Stimulated activated CD4-positive, alpha-beta T cell treated with anti-CD3 and anti-CD28 coated beads, Interleukin-4, amount 100 ng/mL, for 4 hours (primary cell): ENCODE data around the gene NCKAP5.

Experiments used
- DNase-seq, 2 experiments: peaks; one replicate each; pipeline ENCODE4 v3.0.0-alpha.2; 2020

The NCKAP5 gene

DNA sequence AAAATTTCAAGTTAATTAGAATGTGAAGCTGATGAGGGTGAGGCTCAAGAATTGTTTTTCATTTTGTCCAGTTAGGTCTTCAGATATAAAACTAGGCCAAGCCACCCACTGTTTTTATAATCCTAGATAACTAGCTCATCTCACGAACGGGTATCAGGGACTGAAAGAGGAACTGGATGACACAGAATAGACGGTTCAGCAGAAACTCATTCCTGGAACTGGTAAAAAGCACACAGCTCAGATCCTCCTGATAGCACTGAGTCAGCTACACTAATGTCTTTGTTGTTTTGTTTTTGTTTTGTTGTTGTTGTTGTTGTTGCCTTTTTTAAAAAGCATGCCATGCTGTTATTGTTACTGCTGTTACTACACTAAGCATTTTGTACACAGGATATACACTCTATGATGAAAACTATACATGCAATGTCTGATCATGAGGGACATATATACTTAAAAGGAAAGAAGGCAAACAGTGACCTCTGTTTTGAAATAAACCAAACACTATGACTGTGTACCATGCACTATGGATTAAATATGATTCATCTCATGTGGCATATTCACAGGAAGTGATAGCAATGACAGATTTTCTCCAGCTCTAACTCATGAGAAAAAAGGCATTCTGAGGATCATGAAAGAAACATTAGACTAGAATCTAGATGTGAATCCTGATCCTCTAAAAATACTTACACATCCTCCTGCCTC, 437.6 kb downstream of the NCKAP5 start:
- DNase-seq: no peak

DNA sequence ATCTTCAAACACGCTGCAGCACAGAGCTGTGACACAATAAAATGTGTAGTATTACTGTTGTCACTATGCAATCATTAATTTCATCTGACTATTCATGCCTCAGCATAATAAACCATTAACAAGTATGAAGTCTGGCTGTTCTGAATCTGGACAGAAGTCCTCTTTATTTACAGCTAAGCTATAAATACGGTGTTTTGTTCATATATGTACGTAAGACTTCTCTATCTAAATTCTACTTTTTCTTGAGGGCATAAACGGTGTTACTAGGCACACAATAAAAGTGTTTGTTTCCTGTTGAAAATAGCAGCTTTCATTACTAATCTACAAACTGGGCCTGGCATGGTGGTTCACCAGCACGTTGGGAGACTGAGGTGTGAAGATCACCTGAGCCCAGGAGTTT, 443.8 kb downstream of the NCKAP5 start:
- no peak for DNase-seq

DNA sequence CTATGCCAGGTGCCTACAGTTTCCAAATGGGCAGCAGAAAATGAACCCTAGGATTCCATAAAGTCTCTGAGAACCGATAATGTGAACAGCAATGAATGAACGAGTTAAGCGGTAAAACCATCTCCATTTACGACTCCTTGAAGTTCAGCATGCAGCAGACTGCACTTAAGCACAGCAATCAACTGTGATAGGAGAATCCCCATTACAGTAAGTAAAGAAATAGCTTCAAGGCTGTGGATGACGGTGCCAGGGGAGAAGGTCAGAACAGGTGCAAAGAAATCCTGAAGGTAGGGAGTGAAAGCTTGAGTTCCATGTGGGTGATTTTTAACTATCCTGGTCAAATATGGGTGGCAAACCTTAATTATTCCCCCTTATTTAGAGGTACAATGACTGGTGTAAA, 444.4 kb downstream of the NCKAP5 start:
- no peak for DNase-seq

DNA sequence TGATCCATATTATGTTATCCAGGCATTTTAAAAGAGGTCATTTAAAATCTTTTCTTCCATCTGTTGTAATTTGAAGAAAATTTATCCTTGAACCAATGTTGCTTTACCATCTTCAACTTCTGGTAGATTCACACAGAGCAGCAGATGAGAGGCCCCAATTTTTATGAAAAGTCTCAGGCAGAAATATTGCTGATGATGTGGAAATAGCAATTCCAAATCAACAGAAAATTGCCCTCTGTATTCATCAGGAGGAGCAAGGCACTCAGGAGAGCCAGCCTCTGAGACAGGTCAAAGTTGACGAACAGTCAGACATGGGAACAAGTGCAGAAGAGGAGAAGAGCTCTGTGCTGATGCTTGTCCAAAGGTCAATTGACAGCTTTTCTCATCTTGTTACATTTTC, 444.9 kb downstream of the NCKAP5 start:
- no peak for DNase-seq

DNA sequence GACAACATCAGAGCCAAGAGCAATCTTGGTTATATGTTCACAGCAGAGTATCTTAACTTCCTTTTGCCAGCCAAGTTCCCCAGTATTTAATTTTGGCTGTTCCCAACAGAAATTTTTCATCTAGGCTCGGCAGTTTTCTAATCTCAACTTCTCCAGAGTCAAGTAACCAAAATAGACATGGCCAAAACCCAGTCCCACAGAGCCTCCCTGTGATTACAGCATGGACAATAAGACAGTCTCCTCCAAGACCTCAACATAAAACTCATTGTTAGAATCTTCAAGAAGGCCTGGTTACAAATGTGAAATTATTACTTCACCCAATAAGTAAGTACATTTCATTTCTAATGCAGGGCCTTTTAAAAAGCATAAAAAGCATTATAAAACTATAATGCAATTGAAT, 445.7 kb downstream of the NCKAP5 start:
- DNase-seq: no peak

DNA sequence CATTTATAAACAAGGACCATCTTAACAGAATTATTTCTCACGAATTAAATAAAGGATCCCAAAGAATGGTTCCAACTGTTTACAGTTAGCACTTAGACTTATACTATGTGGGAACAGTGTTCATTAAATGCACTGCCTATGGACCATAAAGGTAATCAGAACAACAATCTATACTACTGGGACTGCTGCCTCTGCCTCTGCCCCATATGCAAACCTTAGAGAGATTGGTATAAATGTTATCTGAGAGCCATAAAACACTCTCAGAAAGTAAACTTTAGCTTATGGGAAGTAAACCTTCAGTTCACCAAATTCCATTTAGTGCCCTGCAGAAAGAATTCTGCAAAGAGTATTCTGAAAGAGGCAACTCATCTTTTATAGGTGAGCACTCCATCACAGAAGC, 448.0 kb downstream of the NCKAP5 start:
- no peak for DNase-seq

DNA sequence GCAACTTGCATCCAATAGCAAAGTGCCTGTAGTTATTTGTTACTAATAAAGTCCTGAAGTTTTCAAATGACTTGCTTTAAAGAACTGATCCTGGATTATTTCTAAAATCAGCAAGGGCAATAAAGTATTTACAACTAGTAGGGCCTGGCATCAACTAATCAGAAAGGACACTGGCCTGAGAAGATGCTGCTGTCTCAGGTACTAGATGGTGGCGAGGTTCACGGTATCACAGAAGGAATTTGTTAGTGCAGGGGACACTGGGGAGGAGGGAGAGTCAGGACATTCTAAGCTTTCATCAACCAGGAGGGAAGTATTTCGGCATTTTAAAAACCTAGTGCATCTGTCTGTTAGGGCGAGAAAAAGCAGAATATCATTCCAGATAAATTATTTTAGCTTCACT, 458.1 kb downstream of the NCKAP5 start:
- no peak for DNase-seq

DNA sequence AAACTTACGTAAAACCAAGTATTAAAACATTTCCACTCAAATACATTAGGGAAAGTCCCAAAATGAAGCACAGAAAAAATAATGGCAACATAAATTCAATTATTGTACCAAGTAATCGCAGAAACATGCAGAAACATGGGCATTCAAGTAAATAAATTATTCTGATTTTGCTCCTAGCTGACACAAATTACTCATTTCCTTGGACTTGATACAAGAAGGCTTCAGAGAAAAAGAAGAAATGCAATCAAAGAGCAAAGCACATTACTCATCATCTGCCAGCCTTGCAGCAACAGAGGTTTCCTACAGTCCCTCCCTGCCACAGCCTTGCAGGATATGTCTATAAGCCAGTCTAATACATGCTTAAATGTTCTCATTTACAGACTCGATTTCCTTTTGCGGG, 458.5 kb downstream of the NCKAP5 start:
- no peak for DNase-seq

DNA sequence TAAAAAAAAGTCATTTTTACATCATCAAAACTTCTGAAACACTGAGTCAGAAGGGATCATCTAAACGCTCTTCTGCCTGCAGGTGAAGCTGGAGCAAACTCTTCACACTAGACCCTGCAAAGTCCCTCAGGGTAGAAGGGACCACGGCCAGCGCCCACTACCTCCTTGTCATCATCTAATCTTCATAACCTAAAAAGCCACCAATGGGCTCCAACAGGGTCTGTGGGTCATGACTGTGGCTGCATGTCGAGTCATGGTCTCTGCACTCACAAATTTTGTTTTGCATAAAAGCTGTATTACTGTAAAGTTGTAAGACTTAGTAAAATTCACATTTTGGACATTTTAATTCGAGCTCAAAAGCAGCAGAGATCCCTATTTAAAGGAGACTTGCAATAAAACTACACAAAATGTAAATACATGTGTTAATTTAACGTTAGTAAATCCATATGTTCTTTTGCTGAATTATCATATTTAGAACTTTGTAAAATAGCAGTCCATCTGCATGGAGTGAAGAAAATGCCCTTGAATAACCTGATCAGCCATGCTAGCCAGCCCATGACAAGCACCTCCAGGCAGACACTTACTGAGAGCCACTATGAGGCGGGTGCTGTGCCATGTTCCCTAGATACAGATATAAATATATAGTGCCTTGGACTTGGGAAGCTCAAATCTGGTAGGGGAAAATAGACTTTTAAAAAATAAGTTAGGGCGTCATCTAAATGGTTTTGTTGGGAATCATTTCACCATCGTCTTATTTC, 461.0 kb downstream of the NCKAP5 start:
- no peak for DNase-seq

DNA sequence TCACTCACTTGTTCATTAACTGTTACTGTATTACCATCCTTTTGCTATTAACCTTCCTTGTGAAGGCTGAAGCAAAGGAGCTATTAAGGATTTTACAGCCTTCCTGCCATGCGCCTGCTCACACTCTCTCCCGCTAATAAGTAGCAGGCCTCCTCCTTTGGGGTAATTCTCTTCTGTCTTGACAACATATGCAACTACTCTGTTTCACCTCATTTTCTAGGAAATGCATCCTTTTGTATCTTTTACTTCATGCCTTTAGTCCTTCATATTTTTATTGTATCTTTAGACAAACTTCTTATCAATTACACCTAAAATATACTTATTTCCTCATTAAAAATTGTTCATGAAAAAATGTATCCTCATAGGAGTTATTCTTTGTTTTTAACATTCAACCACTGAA, 463.4 kb downstream of the NCKAP5 start:
- DNase-seq: no peak

DNA sequence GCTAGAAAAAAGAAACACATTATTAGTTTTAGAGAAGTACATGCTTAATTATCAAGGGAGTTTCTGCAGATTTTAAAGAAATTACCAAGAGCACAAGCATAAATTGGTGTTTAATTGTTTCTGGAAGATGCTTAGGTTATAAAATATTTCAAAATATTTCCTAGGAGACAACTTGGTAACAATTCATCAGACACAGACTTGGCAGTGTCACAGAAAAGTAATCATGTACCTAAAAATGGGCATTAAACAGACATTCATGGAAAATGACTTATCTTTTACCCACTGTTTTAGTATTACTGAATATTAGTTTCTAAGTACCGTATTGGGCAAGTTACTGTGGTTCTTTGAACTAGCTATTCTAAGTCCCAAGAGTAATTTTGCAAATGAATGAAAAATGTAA, 469.5 kb downstream of the NCKAP5 start:
- no peak for DNase-seq

DNA sequence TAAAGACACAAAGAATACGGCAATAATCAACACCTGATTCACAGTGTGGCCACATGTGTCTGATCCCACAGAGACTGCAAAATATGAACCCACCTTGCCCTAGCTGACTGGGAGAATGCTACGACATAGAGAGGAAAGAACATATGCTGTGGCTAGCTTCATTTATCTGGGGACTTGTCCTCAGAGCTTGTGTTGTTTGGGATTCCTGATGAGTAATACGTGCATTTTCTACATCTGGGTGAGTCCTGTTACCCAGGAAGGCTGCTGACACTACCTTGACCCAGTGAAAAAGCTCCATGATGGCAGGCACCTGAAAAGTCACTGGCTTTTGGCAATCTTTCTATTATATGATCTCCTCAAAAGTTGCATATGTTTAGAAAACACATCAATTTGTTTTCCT, 470.6 kb downstream of the NCKAP5 start:
- no peak for DNase-seq

DNA sequence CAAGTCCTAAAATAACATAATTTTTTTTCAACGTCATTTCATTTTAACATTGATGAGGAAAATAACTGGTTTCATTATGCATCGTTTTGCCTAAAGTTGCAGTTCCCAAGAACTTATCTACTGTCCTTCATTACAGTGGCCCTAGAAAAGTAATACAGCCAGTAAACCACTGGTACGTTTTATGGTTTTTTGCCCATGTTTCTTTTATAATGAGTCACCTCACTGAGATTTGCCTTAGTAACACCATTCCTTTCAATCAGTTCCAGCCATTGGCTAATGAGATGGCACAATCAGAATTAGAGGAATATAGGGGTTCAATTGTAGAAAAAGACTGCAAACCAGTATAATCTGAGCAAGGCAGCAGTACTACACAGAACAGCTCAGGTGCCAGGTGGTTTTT, 475.7 kb downstream of the NCKAP5 start:
- DNase-seq: no peak

DNA sequence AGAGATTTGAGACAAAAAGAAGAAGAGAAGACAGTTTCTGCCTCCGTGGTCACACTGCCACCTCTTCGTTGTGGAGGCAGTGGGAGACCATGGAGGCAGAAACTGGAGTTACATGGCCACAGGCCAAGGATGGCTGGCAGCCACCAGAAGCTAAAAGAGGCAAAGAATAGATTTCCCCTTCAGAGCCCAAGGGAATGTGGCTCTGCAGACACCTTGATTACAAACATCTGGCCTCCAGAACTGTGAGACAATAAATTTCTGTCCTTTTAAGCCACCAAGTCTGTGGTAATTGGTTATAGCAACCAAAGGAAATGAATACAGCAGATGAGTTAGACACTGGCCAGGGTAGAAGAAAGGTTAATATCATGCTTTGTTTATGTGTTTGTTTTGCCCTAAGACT, 477.9 kb downstream of the NCKAP5 start:
- DNase-seq: no peak

DNA sequence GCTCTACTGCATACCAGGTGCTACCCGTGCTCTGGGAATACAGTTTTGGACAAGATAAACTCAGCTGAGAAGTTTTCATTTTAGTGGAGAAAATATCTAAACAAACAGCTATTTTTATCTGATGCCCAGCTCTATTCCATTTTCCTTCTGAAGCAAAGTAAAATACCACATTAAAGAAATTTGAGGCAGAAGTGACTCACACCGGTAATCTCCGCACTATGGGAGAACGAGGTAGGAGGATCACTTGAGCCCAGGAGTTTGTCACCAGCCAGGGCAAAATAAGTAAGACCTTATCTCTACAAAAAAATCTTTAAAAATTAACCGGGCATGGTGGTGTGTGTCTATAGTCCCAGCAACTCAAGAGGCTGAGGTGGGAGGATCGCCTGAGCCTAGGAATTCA, 482.1 kb downstream of the NCKAP5 start:
- DNase-seq: no peak

DNA sequence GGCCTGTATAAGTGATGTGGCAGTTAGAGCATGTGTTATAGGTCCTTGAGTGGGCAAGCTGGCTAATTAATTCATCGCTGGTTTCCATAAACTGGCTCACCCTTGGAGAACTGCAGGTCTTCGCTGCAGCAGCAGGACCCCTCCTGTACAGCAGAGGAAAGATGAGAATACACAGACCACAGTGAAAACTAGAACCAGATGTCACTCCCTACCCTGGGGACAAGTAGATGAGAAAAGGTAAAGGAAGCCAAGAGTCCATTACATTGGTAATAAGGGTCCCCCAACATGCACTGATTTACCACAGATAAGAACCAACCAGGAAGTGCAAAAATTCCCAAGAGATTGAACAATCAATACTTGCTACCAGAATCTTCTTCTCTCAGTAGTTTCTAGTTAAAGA, 482.6 kb downstream of the NCKAP5 start:
- DNase-seq: no peak

DNA sequence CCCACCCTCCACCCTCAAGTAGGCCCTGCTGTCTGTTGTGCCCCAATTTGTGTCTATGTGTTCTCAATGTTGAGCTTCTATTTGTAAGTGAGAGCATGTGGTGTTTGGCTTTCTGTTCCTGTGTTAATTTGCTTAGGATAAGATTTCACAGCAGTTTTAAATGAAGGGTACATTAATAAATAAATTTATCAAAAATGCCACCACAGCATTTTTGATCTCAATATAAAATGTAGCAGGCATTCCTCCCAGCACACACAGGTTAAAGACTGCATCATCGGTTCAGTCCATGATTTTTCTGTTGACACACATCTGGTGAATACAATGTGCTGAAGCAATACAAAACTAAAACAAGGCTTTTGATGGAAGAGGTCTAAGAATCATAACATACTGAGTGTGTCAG, 486.2 kb downstream of the NCKAP5 start:
- DNase-seq: no peak

DNA sequence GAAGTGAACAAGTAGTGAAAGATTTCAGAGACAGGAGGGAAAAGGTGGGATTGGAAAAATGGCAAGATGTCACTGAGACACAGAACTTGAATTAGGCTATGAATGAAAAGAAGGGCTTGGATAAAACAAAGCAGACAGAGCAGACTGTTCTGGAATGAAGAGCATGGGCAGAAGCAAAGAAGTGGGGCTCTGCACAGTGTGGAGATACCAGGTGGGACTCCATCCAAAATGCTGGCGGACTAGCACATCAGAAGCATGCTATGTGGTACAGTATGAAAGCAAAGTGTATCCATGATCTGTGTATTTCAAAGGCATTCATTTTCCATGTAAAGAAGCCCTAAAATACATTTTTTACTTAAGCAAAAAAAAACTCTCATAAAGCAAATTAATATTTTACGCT, 487.4 kb downstream of the NCKAP5 start:
- no peak for DNase-seq

DNA sequence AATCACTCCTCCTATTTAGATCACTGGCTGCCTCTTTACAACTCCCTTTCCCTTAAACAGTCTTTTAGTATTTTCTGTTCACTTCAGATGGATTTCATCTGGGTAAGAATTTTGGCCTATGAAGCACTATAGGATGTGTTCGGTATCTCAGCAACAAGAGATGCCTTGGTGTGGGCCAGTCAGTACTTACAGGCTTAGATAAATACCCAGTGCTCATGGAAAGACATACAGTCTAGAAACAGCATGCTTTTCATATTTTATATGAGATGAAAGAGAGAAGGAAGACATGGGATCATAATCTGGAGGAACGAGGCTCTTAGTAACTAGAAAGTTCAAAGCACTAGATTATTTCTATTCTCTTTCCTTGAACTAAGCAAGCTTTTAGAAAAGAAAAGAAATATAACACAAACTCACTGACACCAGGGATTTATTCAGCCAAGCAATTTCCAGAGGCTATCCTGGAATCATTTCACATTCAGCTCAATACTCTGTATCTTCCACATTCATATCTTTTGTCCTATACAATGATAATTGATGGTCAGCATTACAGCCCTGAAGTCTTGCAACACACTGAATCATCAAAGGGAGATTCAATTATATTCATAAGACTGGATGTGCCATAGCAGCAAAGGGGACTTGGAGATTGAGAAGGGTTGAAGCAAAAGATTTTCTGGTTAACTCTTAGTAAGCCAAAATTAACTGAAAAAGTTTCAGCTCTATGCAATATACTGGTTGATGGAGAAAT, 489.4 kb downstream of the NCKAP5 start:
- DNase-seq: no peak

DNA sequence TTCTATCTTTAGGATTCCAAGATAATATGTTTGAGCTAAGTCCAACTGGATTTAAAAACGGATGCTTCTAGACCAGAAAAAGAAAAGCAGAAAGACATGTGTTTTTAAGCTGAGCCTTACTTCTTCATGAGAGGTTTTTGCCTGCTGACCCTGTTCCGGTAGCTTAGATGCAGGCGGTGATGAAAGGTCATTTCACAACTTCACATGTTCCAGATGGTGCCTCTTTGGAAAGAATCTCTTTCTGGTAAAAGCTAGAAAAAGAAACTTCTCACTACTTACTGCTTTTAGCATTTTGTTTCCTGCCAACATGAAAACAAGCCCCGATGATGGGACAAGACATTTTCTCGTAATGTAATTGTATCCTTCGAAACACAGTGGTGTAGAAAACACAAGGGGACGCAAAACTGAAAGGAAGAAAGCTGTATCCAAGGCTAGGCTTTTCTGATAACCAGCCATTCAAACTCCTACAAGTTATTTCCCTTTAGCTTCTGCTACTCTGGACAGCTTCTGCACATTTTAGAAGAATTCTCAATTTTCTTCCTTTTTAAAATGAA, 490.9 kb downstream of the NCKAP5 start:
- DNase-seq: no peak

DNA sequence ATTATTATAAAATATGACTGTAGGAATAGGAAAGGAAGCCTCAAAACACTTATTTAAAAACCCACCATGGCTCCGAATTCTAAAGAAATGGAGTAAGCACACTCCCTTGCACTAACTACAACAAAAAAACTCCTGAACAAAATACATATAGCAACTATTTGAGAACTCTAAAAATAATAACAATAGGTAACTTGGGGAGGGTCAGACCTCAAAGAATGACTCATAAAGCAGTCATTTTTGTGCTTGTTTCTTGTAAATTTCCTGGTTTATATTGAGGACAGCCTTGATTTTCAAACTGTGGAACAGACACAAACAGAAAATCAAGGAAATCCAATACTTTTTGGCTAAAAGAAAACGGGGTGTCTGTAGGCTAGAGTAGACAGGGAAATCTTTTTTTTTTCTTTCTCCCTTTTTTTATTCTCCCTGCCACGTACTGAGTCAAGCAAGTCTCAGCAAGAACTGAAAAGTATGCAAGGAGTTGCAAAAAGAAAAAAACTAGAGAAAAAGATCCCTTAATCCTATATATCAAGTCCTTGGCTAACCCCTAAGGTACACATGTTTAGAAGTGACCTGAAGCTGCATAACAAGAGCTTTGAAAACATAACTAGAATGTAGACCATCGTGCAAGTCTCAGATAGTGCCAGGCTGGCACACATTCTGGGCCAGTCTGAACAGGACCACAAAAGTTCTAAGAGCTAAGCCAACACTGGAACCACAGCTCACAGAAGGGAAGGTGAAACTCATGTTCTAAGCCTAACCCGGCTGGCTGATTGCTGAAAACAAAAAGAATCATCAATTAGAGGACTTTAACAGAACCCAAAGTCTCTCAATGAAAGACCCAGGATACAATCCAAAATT, 495.2 kb downstream of the NCKAP5 start:
- no peak for DNase-seq

DNA sequence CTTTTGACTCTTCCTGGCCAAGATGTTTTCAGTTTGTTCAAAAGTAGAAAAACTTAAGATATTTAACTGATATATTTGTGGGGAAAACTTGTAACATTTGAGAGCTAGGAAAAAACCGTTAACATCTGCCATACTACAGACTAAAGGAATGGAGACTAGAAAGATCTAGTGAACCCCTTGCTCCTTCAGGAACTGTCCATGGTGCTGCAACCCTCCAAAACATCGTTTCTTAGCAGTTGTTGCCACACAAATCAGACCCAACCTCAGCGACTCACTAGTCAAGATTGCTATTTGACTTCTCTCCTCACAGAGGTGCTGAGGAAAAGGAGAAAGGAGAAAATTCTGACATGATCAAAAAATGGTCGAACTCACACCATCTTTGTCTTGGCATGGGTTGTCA, 504.5 kb downstream of the NCKAP5 start:
- DNase-seq: no peak
